GM19467 (cell line): ENCODE results near the gene RFC1.

ENCODE experiments used
- ATAC-seq: cut with Tn5 transposase; IDR thresholded peaks from one replicate; pipeline ENCODE4 v1.9.1; 2021; ENCODE audit warnings: mild to moderate bottlenecking, moderate library complexity; ENCODE audit not compliant: unreplicated experiment

The RFC1 gene

GRCh38 chr4:39353478-39354253 lies 12.5 kb downstream of the RFC1 start:
- peak; percentile 74 for ATAC-seq

GRCh38 chr4:39353149-39353477 lies 13.0 kb downstream of the RFC1 start:
- peak; percentile 6 for ATAC-seq

- no peak for ATAC-seq
These were observed 16.8 kb downstream of the RFC1 start for GRCh38 chr4:39349326-39349725.

- ATAC-seq = no peak
These were observed 17.5 kb downstream of the RFC1 start for GRCh38 chr4:39348371-39349315.

- no peak for ATAC-seq
These were observed 19.2 kb downstream of the RFC1 start for GRCh38 chr4:39346856-39347519.

- ATAC-seq = no peak
These were observed 23.4 kb downstream of the RFC1 start for GRCh38 chr4:39342731-39343130.

GRCh38 chr4:39341075-39341725 lies 25.0 kb downstream of the RFC1 start:
- no peak for ATAC-seq

GRCh38 chr4:39339968-39340367 lies 26.2 kb downstream of the RFC1 start:
- ATAC-seq = no peak

GRCh38 chr4:39337841-39338240 lies 28.3 kb downstream of the RFC1 start:
- no peak for ATAC-seq

GRCh38 chr4:39335566-39335965 lies 30.6 kb downstream of the RFC1 start:
- no peak for ATAC-seq

- ATAC-seq = no peak
These were observed 35.0 kb downstream of the RFC1 start for GRCh38 chr4:39331191-39331590.

GRCh38 chr4:39330353-39330752 lies 35.8 kb downstream of the RFC1 start:
- ATAC-seq = no peak

- ATAC-seq = no peak
These were observed 39.6 kb downstream of the RFC1 start for GRCh38 chr4:39326468-39326977.

GRCh38 chr4:39324897-39325613 lies 41.1 kb downstream of the RFC1 start:
- no peak for ATAC-seq

- no peak for ATAC-seq
These were observed 41.7 kb downstream of the RFC1 start for GRCh38 chr4:39324446-39324845.

- ATAC-seq = no peak
These were observed 42.3 kb downstream of the RFC1 start for GRCh38 chr4:39323821-39324220.

- no peak for ATAC-seq
These were observed 45.6 kb downstream of the RFC1 start for GRCh38 chr4:39320381-39321115.

- ATAC-seq = no peak
These were observed 46.5 kb downstream of the RFC1 start for GRCh38 chr4:39319676-39320075.

GRCh38 chr4:39312816-39313215 lies 53.3 kb downstream of the RFC1 start:
- no peak for ATAC-seq
